HCT116 (cell line): Measurements from ENCODE around the gene SF3A2. TPM values are rescaled to one million over a fixed set of nuclear protein-coding genes. Genes with fewer than 3 reads are reported as not detected.

Source experiments
- ATAC-seq: fragments of 200-7000 bp; cut with Tn5 transposase; 2 replicates; pipeline ENCODE4 v1.9.1; 2020; ENCODE audit warnings: mild to moderate bottlenecking, moderate library complexity
- BruUV-seq: library from RNA; stranded (reverse); fragments of 400-500 nt; replicated peaks from 2 replicates; lab custom pipeline; 2021; lab: Mats Ljungman, UMichigan
- CTCF ChIA-PET: fragments of 300-600 bp; sonication (Branson Sonifier 250); formaldehyde crosslinking; loops from one replicate; lab custom pipeline; 2021; ENCODE audit warnings: antibody characterized with exemption; lab: Charles Lee
- POLR2A ChIA-PET: fragments of 300-600, 350-600 bp; sonication (Branson Sonifier 250); formaldehyde crosslinking; loops from one replicate; lab custom pipeline; 2021; ENCODE audit warnings: antibody characterized with exemption; lab: Charles Lee
- RAD21 ChIA-PET, 2 experiments: fragments of 300-600 bp; sonication (Branson Sonifier 250); formaldehyde crosslinking; loops; one replicate each; lab custom pipeline; 2023; ENCODE audit warnings: low total read pairs in 2 of 2; ENCODE audit not compliant: uncharacterized antibody in 2 of 2, unreplicated experiment in 2 of 2, low non-redundant PET in 1 of 2; lab: Charles Lee
- DNase-seq: peaks from one replicate; pipeline ENCODE4 v3.0.0-alpha.2; 2010; ENCODE audit warnings: low read depth, low spot score
- H2AFZ ChIP-seq: fragments of 200-600 bp; shearing (Covaris generic), sonication (generic); 2 replicates; pipeline ENCODE4 v1.6.1; 2017; ENCODE audit warnings: low read depth, mixed run types, mixed read lengths, antibody characterized with exemption, low read length; ENCODE audit not compliant: poor library complexity, severe bottlenecking
- H3K27ac ChIP-seq: 2 replicates; pipeline ENCODE4 v1.5.1; 2012; ENCODE audit warnings: low read depth, low read length
- H3K27me3 ChIP-seq: fragments of 200-600 bp; sonication (generic); 2 replicates; pipeline ENCODE4 v1.6.1; 2016; ENCODE audit warnings: mixed run types, low read length, mixed read lengths; ENCODE audit not compliant: insufficient read depth
- H3K36me3 ChIP-seq, 2 experiments: fragments of 200-500 bp in 1 of 2; fragments of 200-600 bp in 1 of 2; sonication (Bioruptor generic) in 1 of 2; sonication (generic) in 1 of 2; 2 replicates each; pipeline versions ENCODE4 v1.5.1 to v1.6.1; 2014 to 2016; ENCODE audit warnings: low read length in 2 of 2, inconsistent platforms in 1 of 2, mixed read lengths in 1 of 2, mixed run types in 1 of 2; ENCODE audit not compliant: insufficient read depth in 2 of 2, control insufficient read depth in 1 of 2
- H3K4me1 ChIP-seq, 2 experiments: fragments of 200-600 bp in 1 of 2; sonication (generic) in 1 of 2; 2 replicates each; pipeline versions ENCODE4 v1.5.1 to v1.6.1; 2012 to 2017; ENCODE audit warnings: low read length in 2 of 2, inconsistent platforms in 1 of 2, mild to moderate bottlenecking in 1 of 2, mixed read lengths in 1 of 2, mixed run types in 1 of 2, moderate library complexity in 1 of 2; ENCODE audit not compliant: insufficient read depth in 2 of 2, control insufficient read depth in 1 of 2
- H3K4me2 ChIP-seq: fragments of 200-600 bp; sonication (generic); 2 replicates; pipeline ENCODE4 v1.6.1; 2017; ENCODE audit warnings: mixed run types, low read length, mixed read lengths
- H3K4me3 ChIP-seq, 2 experiments: fragments of 200-600 bp in 1 of 2; sonication (generic) in 1 of 2; replicated peaks in 1 of 2; 2 replicates each; pipeline ENCODE4 v1.5.1; 2011 to 2016; ENCODE audit warnings: low read length in 2 of 2, control low read depth in 1 of 2, low read depth in 1 of 2, mild to moderate bottlenecking in 1 of 2, mixed read lengths in 1 of 2, mixed run types in 1 of 2
- H3K79me2 ChIP-seq: fragments of 200-600 bp; sonication (generic); 2 replicates; pipeline ENCODE4 v1.6.1; 2017; ENCODE audit warnings: mild to moderate bottlenecking, mixed run types, low read length, moderate library complexity, mixed read lengths; ENCODE audit not compliant: insufficient read depth
- H3K9ac ChIP-seq: fragments of 200-600 bp; sonication (generic); 2 replicates; pipeline ENCODE4 v1.6.1; 2016; ENCODE audit warnings: low read length, mixed read lengths
- H3K9me2 ChIP-seq: fragments of 200-600 bp; sonication (generic), shearing (Covaris generic); 2 replicates; pipeline ENCODE4 v1.6.1; 2017; ENCODE audit warnings: mixed run types, mild to moderate bottlenecking, moderate library complexity; ENCODE audit not compliant: insufficient read depth
- H3K9me3 ChIP-seq, 2 experiments: fragments of 200-500 bp in 1 of 2; fragments of 200-600 bp in 1 of 2; sonication (Bioruptor generic) in 1 of 2; sonication (generic) in 1 of 2; 2 replicates each; pipeline ENCODE4 v1.6.1; 2014 to 2017; ENCODE audit warnings: low read length in 2 of 2, mixed read lengths in 2 of 2, inconsistent platforms in 1 of 2, low read depth in 1 of 2, mild to moderate bottlenecking in 1 of 2, mixed run types in 1 of 2, moderate library complexity in 1 of 2; ENCODE audit not compliant: control insufficient read depth in 1 of 2, insufficient read depth in 1 of 2
- H4K20me1 ChIP-seq: fragments of 200-600 bp; sonication (generic), shearing (Covaris generic); 2 replicates; pipeline ENCODE4 v1.6.1; 2017; ENCODE audit warnings: mixed run types, mild to moderate bottlenecking, moderate library complexity; ENCODE audit not compliant: insufficient read depth
- CBX3 ChIP-seq: IDR thresholded peaks from 2 replicates; pipeline ENCODE4 v1.6.1; 2012; ENCODE audit warnings: low read depth
- EGR1 ChIP-seq: IDR thresholded peaks from 2 replicates; pipeline ENCODE4 v1.6.1; 2012; ENCODE audit warnings: low read depth
- EZH2 ChIP-seq: fragments of 200-600 bp; sonication (generic); IDR thresholded peaks from 2 replicates; pipeline ENCODE4 v1.6.1; 2017; ENCODE audit warnings: antibody characterized with exemption, mixed run types
- EZH2phosphoT487 ChIP-seq: fragments of 200-600 bp; IDR thresholded peaks from 2 replicates; pipeline ENCODE4 v1.6.1; 2018; ENCODE audit warnings: antibody characterized with exemption, borderline replicate concordance
- FOSL1 ChIP-seq: IDR thresholded peaks from 2 replicates; pipeline ENCODE4 v1.6.1; 2012; ENCODE audit warnings: low read depth
- MAX ChIP-seq: IDR thresholded peaks from 2 replicates; pipeline ENCODE4 v1.6.1; 2012
- POLR2AphosphoS5 ChIP-seq: IDR thresholded peaks from 2 replicates; pipeline ENCODE4 v1.6.1; 2011; ENCODE audit warnings: mild to moderate bottlenecking, low read depth, low read length, moderate library complexity
- RAD21 ChIP-seq: IDR thresholded peaks from 2 replicates; pipeline ENCODE4 v1.6.1; 2012; ENCODE audit warnings: low read depth, mild to moderate bottlenecking
- SRF ChIP-seq: IDR thresholded peaks from 2 replicates; pipeline ENCODE4 v1.6.1; 2012; ENCODE audit warnings: low read depth
- ZFX ChIP-seq: fragments of 450-650 bp; IDR thresholded peaks from 2 replicates; pipeline ENCODE4 v1.6.1; 2017
- ZNF274 ChIP-seq: fragments of 200-500 bp; sonication (Bioruptor generic); IDR thresholded peaks from 2 replicates; pipeline ENCODE4 v1.6.1; 2014; ENCODE audit warnings: mild to moderate bottlenecking, low read depth, low read length, inconsistent platforms
- intact Hi-C: fragments of 100-400 bp; cut with micrococcal nuclease; formaldehyde crosslinking; loops from 2 replicates; pipeline ENCODE4 v1.10.0; 2022
- total RNA-seq: library from RNA; stranded (reverse); gene quantifications from one replicate; pipeline ENCODE4 v1.2.1, GENCODE V29; 2021; ENCODE audit not compliant: unreplicated experiment
- TF ChIP-seq, protein P1 (sequence below): IDR thresholded peaks from 2 replicates; pipeline ENCODE4 v1.6.1; 2011; ENCODE audit warnings: mild to moderate bottlenecking, low read length, moderate library complexity; ENCODE audit not compliant: insufficient replicate concordance; ENCODE audit errors: extremely low read depth

SF3A2 gene
- total RNA-seq, 1 experiment from 2014 or later = 166 TPM

DNA sequence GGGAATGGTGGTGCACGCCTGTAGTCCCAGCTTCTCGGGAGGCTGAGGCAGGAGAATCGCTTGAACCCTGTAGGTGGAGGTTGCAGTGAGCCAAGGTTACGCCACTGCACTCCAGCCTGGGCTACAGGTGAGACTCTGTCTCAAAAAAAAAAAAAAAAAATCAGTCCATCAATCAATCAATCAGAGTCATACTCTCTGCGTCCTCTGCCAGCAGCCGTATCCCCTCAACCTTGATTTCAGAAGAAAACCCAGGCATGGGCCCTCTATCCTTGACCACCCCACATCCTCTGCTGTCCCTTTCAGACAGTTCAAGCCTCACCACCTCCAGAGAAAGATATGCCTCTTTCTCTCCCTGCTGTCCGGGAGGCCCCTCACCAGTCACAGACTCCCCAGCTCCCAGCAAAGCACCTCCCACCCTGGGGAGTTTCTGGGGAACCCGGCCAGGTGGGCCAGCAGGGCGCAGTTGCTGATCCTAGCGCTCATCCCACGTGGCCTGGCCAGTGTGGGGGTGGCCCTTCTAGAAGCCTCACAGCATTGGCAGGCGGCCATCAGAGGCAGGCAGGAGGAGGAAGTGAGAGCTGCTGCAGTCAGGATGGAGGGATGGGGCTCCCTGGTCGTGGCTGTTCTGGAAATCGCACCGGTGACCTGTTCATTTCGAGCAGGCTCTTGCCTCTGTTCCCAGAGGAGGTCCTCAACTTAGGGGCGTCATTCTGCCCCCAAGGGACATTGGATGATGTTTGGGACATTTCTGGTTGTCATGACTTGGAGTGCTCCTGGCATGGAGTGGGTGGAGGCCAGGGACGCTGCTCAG is 29.8 kb downstream of the SF3A2 start:
- DNase-seq (no peak), ATAC-seq (no peak)
- ChIA-PET CTCF (interaction anchor here (0.6 kb wide), 1 partner anchor 8 kb away, joined by 3 read pairs; no protein-coding TSS in a partner anchor), RAD21 (no interaction called here), POLR2A (interaction anchor here (1.0 to 1.3 kb wide), 2 partner anchors 97 to 402 kb away, joined by 3 read pairs; no protein-coding TSS in a partner anchor)
- no peaks in the 10 kb centered on the region for H3K27me3 ChIP-seq
- H3K9ac ChIP-seq = peak overlapping the region; percentile 39; the same call in 1 of the 2 replicates
- H2AFZ ChIP-seq = peak overlapping the region; percentile 26
- BruUV-seq = no TSS peak
- H3K9me2 ChIP-seq = no peaks in the 10 kb centered on the region
- intact Hi-C loops = loop anchor here (5.0 kb wide), 1 partner anchor 99 kb away; no protein-coding TSS in a partner anchor
- H4K20me1 ChIP-seq = peaks cover 5% of the 10 kb centered on the region; the same call in 1 of the 2 replicates
- peak overlapping the region; percentile 40 for H3K4me2 ChIP-seq
- H3K27ac ChIP-seq = peak overlapping the region; percentile 16; the same call in 1 of the 2 replicates
- peaks cover 18 to 27% of the 10 kb centered on the region in 2 experiments; a peak in 3 of 4 replicates for H3K4me1 ChIP-seq
- peaks cover under 1 to 11% of the 10 kb centered on the region in 2 experiments; a peak in 1 of 4 replicates for H3K36me3 ChIP-seq
- peaks cover 21% of the 10 kb centered on the region for H3K79me2 ChIP-seq
- no peak overlapping the region for H3K4me3 ChIP-seq
- no peaks in the 10 kb centered on the region for H3K9me3 ChIP-seq
- TF ChIP-seq EGR1 (peak; percentile 63; the same call in 1 of the 2 replicates), MAX (0 out of 2 replicates have a peak, but pooled peaks have one; percentile 42), POLR2AphosphoS5 (no peak)

GRCh38 chr19:2268480-2268830 is 31.8 kb downstream of the SF3A2 start:
- H3K79me2 ChIP-seq = peaks cover 41% of the 10 kb centered on the region
- H3K9me2 ChIP-seq = no peaks in the 10 kb centered on the region
- peaks cover 16 to 38% of the 10 kb centered on the region in 2 experiments for H3K4me1 ChIP-seq
- ChIA-PET RAD21 (no interaction called here), CTCF (no interaction called here), POLR2A (no interaction called here)
- peak overlapping the region; percentile 87 for H3K4me2 ChIP-seq
- H3K27ac ChIP-seq = no peak overlapping the region
- H3K9ac ChIP-seq = peak overlapping the region; percentile 55; the same call in 1 of the 2 replicates
- H3K4me3 ChIP-seq = peak overlapping the region in 1 of 2 experiments; percentile 57; a peak in 1 of 4 replicates
- H2AFZ ChIP-seq = peak overlapping the region; percentile 74
- intact Hi-C loops = loop anchor here (5.0 kb wide), 1 partner anchor 101 kb away; no protein-coding TSS in a partner anchor
- no TSS peak for BruUV-seq
- H4K20me1 ChIP-seq = peaks cover 16% of the 10 kb centered on the region; the same call in 1 of the 2 replicates
- DNase-seq = no peak
- ATAC-seq = no peak
- no peaks in the 10 kb centered on the region for H3K27me3 ChIP-seq
- H3K36me3 ChIP-seq = peaks cover 11 to 22% of the 10 kb centered on the region in 2 experiments; a peak in 2 of 4 replicates
- no peaks in the 10 kb centered on the region for H3K9me3 ChIP-seq
- no peak for TF ChIP-seq EZH2phosphoT487
- TF ChIP-seq SRF = no peak
- TF ChIP-seq RAD21 = no peak
- TF ChIP-seq, protein P1, sequence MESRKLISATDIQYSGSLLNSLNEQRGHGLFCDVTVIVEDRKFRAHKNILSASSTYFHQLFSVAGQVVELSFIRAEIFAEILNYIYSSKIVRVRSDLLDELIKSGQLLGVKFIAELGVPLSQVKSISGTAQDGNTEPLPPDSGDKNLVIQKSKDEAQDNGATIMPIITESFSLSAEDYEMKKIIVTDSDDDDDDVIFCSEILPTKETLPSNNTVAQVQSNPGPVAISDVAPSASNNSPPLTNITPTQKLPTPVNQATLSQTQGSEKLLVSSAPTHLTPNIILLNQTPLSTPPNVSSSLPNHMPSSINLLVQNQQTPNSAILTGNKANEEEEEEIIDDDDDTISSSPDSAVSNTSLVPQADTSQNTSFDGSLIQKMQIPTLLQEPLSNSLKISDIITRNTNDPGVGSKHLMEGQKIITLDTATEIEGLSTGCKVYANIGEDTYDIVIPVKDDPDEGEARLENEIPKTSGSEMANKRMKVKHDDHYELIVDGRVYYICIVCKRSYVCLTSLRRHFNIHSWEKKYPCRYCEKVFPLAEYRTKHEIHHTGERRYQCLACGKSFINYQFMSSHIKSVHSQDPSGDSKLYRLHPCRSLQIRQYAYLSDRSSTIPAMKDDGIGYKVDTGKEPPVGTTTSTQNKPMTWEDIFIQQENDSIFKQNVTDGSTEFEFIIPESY = no peak
- TF ChIP-seq ZNF274 = no peak
- no peak for TF ChIP-seq CBX3
- TF ChIP-seq EZH2 = no peak
- TF ChIP-seq ZFX = no peak
- no peak for TF ChIP-seq FOSL1
- no peak for TF ChIP-seq MAX
